Measurements from ENCODE around the gene ATP13A4. TPM values are rescaled to one million over a fixed set of nuclear protein-coding genes. Genes with fewer than 3 reads are reported as not detected.

ATP13A4 gene
- total RNA-seq, 1 donor from 2014 or later = 0.27 TPM

- H3K4me1 Mint-ChIP-seq (ENCODE audit: unreplicated experiment) = no peaks in the 10 kb centered on the region
- peaks cover 4% of the 10 kb centered on the region for H3K27me3 Mint-ChIP-seq (ENCODE audit: unreplicated experiment)
- no peaks in the 10 kb centered on the region for H3K36me3 Mint-ChIP-seq (ENCODE audit: unreplicated experiment)
- H3K27ac Mint-ChIP-seq (ENCODE audit: unreplicated experiment) = no peak overlapping the region
- no peak overlapping the region for H3K4me3 Mint-ChIP-seq (ENCODE audit: unreplicated experiment)
- DNase-seq (ENCODE audit: extremely low spot score, unreplicated experiment) = no peak
- no peak for TF ChIP-seq CTCF (IDR thresholded peaks at IDR 0.05)
- no peaks in the 10 kb centered on the region for H3K9me3 Mint-ChIP-seq (ENCODE audit: unreplicated experiment)
These were observed 102.8 kb downstream of the ATP13A4 start for GRCh38 chr3:193451902-193452301.

GRCh38 chr3:193446965-193447602 lies 107.6 kb downstream of the ATP13A4 start:
- no peaks in the 10 kb centered on the region for H3K4me1 Mint-ChIP-seq (ENCODE audit: unreplicated experiment)
- no peak overlapping the region for H3K27ac Mint-ChIP-seq (ENCODE audit: unreplicated experiment)
- no peaks in the 10 kb centered on the region for H3K9me3 Mint-ChIP-seq (ENCODE audit: unreplicated experiment)
- no peak overlapping the region for H3K4me3 Mint-ChIP-seq (ENCODE audit: unreplicated experiment)
- H3K36me3 Mint-ChIP-seq (ENCODE audit: unreplicated experiment) = no peaks in the 10 kb centered on the region
- DNase-seq (ENCODE audit: extremely low spot score, unreplicated experiment) = no peak
- peaks cover 2% of the 10 kb centered on the region for H3K27me3 Mint-ChIP-seq (ENCODE audit: unreplicated experiment)
- no peak for TF ChIP-seq CTCF (IDR thresholded peaks at IDR 0.05)

DNA sequence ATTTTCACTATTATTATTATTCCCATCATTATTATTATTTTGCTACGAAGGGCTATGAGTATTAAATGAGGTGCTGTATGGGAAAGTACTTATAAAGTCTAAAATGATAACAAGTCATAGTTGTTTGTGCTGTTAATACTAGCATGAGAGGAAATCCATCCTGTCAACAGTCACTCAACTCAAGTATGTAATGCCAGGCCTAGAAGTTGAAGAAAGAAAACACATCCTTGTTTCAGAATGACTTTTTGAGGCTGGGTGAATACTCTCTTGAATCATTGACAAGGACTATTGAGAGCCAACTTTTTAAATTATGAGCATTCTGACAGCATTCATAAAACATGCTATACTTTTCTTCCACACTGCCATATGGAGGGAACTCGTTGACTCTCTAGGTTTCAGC lies 115.3 kb downstream of the ATP13A4 start:
- no peak overlapping the region for H3K27ac Mint-ChIP-seq (ENCODE audit: unreplicated experiment)
- H3K9me3 Mint-ChIP-seq (ENCODE audit: unreplicated experiment) = no peaks in the 10 kb centered on the region
- H3K36me3 Mint-ChIP-seq (ENCODE audit: unreplicated experiment) = no peaks in the 10 kb centered on the region
- no peaks in the 10 kb centered on the region for H3K4me1 Mint-ChIP-seq (ENCODE audit: unreplicated experiment)
- H3K4me3 Mint-ChIP-seq (ENCODE audit: unreplicated experiment) = no peak overlapping the region
- no peaks in the 10 kb centered on the region for H3K27me3 Mint-ChIP-seq (ENCODE audit: unreplicated experiment)
- no peak for TF ChIP-seq CTCF (IDR thresholded peaks at IDR 0.05)
- DNase-seq (ENCODE audit: extremely low spot score, unreplicated experiment) = no peak

- peaks cover 51% of the 10 kb centered on the region for H3K9me3 Mint-ChIP-seq (ENCODE audit: unreplicated experiment)
- H3K36me3 Mint-ChIP-seq (ENCODE audit: unreplicated experiment) = no peaks in the 10 kb centered on the region
- no peaks in the 10 kb centered on the region for H3K4me1 Mint-ChIP-seq (ENCODE audit: unreplicated experiment)
- TF ChIP-seq CTCF (IDR thresholded peaks at IDR 0.05) = no peak
- H3K4me3 Mint-ChIP-seq (ENCODE audit: unreplicated experiment) = no peak overlapping the region
- DNase-seq (ENCODE audit: extremely low spot score, unreplicated experiment) = no peak
- H3K27me3 Mint-ChIP-seq (ENCODE audit: unreplicated experiment) = no peaks in the 10 kb centered on the region
- no peak overlapping the region for H3K27ac Mint-ChIP-seq (ENCODE audit: unreplicated experiment)
These were observed 135.9 kb downstream of the ATP13A4 start for GRCh38 chr3:193418576-193419373.

- H3K4me3 Mint-ChIP-seq (ENCODE audit: unreplicated experiment) = no peak overlapping the region
- H3K36me3 Mint-ChIP-seq (ENCODE audit: unreplicated experiment) = no peaks in the 10 kb centered on the region
- H3K9me3 Mint-ChIP-seq (ENCODE audit: unreplicated experiment) = peaks cover 42% of the 10 kb centered on the region
- H3K4me1 Mint-ChIP-seq (ENCODE audit: unreplicated experiment) = no peaks in the 10 kb centered on the region
- no peak for TF ChIP-seq CTCF (IDR thresholded peaks at IDR 0.05)
- no peak overlapping the region for H3K27ac Mint-ChIP-seq (ENCODE audit: unreplicated experiment)
- DNase-seq (ENCODE audit: extremely low spot score, unreplicated experiment) = no peak
- no peaks in the 10 kb centered on the region for H3K27me3 Mint-ChIP-seq (ENCODE audit: unreplicated experiment)
These were observed 138.1 kb downstream of the ATP13A4 start for GRCh38 chr3:193416629-193417028.

Data from osteocyte (in vitro differentiated cells).